Liver (tissue), 3 donors: ENCODE measurements around the gene GATD1.

ENCODE experiments used
- CTCF ChIP-seq: fragments of 150-350 bp; IDR thresholded peaks from 2 replicates; pipeline ENCODE4 v1.5.1; 2017; ENCODE audit warnings: improper control_type of control experiment, low read depth, low read length; ENCODE audit not compliant: missing input control
- EGR1 ChIP-seq, 2 donors: IDR thresholded peaks; 2 replicates each; pipeline ENCODE4 v1.6.1; 2016 to 2018; ENCODE audit warnings: antibody characterized with exemption in 2 of 2, low read depth in 2 of 2
- HNF4A ChIP-seq, 2 donors: conservative IDR thresholded peaks; 2 replicates each; pipeline ENCODE4 v1.6.1; 2016; ENCODE audit warnings: antibody characterized with exemption in 2 of 2, mild to moderate bottlenecking in 2 of 2
- JUND ChIP-seq, 2 donors: IDR thresholded peaks; 2 replicates each; pipeline ENCODE4 v1.6.1; 2016; ENCODE audit warnings: antibody characterized with exemption in 2 of 2
- MAX ChIP-seq: IDR thresholded peaks from 2 replicates; pipeline ENCODE4 v1.6.1; 2016; ENCODE audit warnings: antibody characterized with exemption
- RAD21 ChIP-seq, 2 donors: IDR thresholded peaks; 2 replicates each; pipeline ENCODE4 v1.6.1; 2016; ENCODE audit warnings: antibody characterized with exemption in 2 of 2, mild to moderate bottlenecking in 2 of 2
- RXRA ChIP-seq, 2 donors: IDR thresholded peaks; 2 replicates each; pipeline ENCODE4 v1.6.1; 2017 to 2018; ENCODE audit warnings: antibody characterized with exemption in 2 of 2, mild to moderate bottlenecking in 1 of 2
- SP1 ChIP-seq: IDR thresholded peaks from 2 replicates; pipeline ENCODE4 v1.6.1; 2018; ENCODE audit warnings: antibody characterized with exemption, mild to moderate bottlenecking
- TAF1 ChIP-seq: conservative IDR thresholded peaks from 2 replicates; pipeline ENCODE4 v1.6.1; 2016; ENCODE audit warnings: antibody characterized with exemption, mild to moderate bottlenecking
- TF ChIP-seq, protein P1 (sequence below): IDR thresholded peaks from 2 replicates; pipeline ENCODE4 v1.6.1; 2016; ENCODE audit warnings: antibody characterized with exemption
- TF ChIP-seq, protein P2 (sequence below): IDR thresholded peaks from 2 replicates; pipeline ENCODE4 v1.6.1; 2016; ENCODE audit warnings: antibody characterized with exemption, mild to moderate bottlenecking
- donor health status: healthy.
- donor health status: healthy.

GRCh38 chr11:812390-812789 lies 35.1 kb upstream of the GATD1 start:
- TF ChIP-seq CTCF: no peak
- TF ChIP-seq MAX: no peak
- TF ChIP-seq, protein P1, sequence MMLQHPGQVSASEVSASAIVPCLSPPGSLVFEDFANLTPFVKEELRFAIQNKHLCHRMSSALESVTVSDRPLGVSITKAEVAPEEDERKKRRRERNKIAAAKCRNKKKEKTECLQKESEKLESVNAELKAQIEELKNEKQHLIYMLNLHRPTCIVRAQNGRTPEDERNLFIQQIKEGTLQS: no peak
- TF ChIP-seq, protein P2, sequence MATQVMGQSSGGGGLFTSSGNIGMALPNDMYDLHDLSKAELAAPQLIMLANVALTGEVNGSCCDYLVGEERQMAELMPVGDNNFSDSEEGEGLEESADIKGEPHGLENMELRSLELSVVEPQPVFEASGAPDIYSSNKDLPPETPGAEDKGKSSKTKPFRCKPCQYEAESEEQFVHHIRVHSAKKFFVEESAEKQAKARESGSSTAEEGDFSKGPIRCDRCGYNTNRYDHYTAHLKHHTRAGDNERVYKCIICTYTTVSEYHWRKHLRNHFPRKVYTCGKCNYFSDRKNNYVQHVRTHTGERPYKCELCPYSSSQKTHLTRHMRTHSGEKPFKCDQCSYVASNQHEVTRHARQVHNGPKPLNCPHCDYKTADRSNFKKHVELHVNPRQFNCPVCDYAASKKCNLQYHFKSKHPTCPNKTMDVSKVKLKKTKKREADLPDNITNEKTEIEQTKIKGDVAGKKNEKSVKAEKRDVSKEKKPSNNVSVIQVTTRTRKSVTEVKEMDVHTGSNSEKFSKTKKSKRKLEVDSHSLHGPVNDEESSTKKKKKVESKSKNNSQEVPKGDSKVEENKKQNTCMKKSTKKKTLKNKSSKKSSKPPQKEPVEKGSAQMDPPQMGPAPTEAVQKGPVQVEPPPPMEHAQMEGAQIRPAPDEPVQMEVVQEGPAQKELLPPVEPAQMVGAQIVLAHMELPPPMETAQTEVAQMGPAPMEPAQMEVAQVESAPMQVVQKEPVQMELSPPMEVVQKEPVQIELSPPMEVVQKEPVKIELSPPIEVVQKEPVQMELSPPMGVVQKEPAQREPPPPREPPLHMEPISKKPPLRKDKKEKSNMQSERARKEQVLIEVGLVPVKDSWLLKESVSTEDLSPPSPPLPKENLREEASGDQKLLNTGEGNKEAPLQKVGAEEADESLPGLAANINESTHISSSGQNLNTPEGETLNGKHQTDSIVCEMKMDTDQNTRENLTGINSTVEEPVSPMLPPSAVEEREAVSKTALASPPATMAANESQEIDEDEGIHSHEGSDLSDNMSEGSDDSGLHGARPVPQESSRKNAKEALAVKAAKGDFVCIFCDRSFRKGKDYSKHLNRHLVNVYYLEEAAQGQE: no peak
- TF ChIP-seq EGR1 (IDR thresholded peaks at IDR 0.05; ENCODE audit: low read depth in 2 of 2): no peak
- no peak for TF ChIP-seq RXRA (IDR thresholded peaks at IDR 0.05)
- TF ChIP-seq TAF1: no peak
- no peak for TF ChIP-seq HNF4A (conservative IDR thresholded peaks at IDR 0.05)
- TF ChIP-seq JUND (IDR thresholded peaks at IDR 0.05): no peak
- no peak for TF ChIP-seq SP1
- no peak for TF ChIP-seq RAD21 (IDR thresholded peaks at IDR 0.05)
